Measurements from ENCODE around the gene BST1. TPM values are rescaled to one million over a fixed set of nuclear protein-coding genes. Genes with fewer than 3 reads are reported as not detected.

Gene BST1
- total and polyA plus RNA-seq, 12 donors, result 1.3 to 5.7 (median 3.0) TPM

DNA sequence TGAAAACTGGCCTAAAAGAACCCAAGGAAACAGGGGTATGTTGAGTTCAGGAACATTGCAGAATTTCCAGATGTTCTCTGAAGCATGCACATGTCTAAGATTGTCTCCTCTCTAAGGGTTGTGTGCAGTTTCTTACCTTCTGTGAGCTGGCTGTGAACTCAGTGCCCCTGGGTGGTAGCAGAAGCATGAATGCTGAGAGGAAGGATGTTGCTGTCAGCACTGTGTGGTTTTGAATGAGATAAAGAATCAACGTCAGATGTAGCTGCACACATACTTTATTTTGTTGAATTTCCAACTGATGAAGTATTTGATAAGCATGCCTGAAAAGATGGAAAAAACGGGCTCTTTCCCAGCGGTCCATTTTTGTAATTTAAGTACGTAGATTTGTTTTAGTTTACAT is 51.5 kb downstream of the BST1 start:
- 46 to 49% methylated on average over 4 of the region's 4 CpGs for WGBS, 2 donors
- peak in 1 of 2 donors; percentile 15 for DNase-seq
- peak; percentile 49 to 90 (median 68) for ATAC-seq

DNA sequence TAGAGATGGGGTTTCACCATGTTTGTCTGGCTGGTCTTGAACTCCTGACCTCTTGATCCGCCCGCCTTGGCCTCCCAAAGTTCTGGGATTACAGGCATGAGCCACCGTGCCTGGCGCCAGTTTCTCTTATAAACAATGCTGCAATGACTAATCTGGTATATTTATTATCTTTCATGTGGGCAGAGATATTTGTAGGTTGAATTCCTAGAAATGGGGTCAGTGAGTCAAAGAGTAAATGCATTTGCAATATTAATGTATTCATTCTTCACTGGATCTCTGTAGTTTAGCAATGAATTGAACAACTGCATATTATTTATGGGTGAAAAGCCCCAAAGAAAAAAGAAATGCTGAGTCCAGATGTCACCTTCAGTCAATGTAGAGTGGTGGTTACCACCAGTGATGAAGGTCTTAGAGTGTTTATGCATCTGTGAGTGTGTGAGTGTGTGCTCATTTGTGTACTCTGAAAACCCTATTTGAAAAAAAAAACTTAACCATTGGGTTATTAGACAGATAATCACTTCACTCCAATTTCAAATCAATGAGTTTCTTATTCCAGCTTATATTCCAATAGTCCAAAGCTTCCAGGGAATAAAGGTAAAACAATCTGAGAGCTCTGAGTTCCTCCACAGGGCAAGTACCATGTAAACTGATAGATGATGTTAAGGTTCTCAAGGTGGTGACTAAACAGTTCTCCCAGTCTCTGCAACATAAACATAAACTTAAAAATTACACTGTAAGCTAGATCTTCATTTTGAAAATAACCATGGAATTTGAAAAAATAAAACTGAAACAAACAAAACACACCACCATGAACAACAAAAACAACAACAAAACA is 52.7 kb downstream of the BST1 start:
- Histone ChIP-seq H3K36me3 (no peaks in the 10 kb centered on the region), H3K9me3 (peaks cover 0 to 6% (median 0%) of the 10 kb centered on the region in 11 donors), H3K4me1 (peaks cover 0 to 36% (median 13%) of the 10 kb centered on the region in 9 donors), H3K27ac (peak overlapping the region in 7 of 10 donors; percentile 40 to 73 (median 62)), H3K4me3 (no peak overlapping the region), H3K27me3 (no peaks in the 10 kb centered on the region)
- ATAC-seq (no peak), DNase-seq (no peak)
- intact Hi-C loops (cut with DNase I), result no loop called here
- TF ChIP-seq, protein P1, sequence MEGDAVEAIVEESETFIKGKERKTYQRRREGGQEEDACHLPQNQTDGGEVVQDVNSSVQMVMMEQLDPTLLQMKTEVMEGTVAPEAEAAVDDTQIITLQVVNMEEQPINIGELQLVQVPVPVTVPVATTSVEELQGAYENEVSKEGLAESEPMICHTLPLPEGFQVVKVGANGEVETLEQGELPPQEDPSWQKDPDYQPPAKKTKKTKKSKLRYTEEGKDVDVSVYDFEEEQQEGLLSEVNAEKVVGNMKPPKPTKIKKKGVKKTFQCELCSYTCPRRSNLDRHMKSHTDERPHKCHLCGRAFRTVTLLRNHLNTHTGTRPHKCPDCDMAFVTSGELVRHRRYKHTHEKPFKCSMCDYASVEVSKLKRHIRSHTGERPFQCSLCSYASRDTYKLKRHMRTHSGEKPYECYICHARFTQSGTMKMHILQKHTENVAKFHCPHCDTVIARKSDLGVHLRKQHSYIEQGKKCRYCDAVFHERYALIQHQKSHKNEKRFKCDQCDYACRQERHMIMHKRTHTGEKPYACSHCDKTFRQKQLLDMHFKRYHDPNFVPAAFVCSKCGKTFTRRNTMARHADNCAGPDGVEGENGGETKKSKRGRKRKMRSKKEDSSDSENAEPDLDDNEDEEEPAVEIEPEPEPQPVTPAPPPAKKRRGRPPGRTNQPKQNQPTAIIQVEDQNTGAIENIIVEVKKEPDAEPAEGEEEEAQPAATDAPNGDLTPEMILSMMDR (IDR thresholded peaks at IDR 0.05), result no peak
- 84 to 87% methylated on average over 4 of the region's 4 CpGs for WGBS, 2 donors

More for the DNA sequence above, 51.5 kb downstream of the BST1 start:
- intact Hi-C loops (cut with DNase I), result no loop called here
- Histone ChIP-seq H3K27me3 (no peaks in the 10 kb centered on the region), H3K27ac (peak overlapping the region in 9 of 10 donors; percentile 25 to 73 (median 62)), H3K9me3 (peaks cover 0 to 6% (median 0%) of the 10 kb centered on the region in 11 donors), H3K4me1 (peaks cover 0 to 36% (median 13%) of the 10 kb centered on the region in 9 donors), H3K36me3 (no peaks in the 10 kb centered on the region), H3K4me3 (no peak overlapping the region)
- TF ChIP-seq, protein P1 (IDR thresholded peaks at IDR 0.05), result no peak

DNA sequence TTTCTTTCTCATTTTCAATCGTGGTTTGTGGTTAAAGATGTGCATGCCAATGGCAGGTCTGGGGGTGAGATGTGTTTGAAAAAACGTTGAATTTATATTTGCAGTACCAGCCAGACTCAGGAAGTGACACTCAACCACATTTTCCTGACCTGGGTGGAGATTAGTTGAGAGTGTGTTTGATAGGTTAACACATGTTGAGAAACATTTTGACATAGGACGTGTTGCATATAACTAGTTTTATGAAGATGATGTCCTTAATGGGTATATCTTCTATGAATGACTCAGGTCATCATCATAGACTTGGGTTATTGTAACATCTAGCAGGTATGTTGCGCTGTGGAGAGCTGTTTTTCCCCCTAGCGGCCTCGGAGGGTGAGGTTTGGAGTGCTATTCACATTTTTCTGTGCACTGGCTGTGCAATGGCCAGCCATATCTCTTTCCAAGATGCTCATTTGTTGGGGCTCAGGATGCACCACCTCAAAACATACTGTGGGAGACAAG is 53.5 kb downstream of the BST1 start:
- no peak for DNase-seq
- intact Hi-C loops (cut with DNase I), result no loop called here
- H3K4me3 ChIP-seq, result no peak overlapping the region
- TF ChIP-seq, protein P1 (IDR thresholded peaks at IDR 0.05), result peak in 1 of 9 donors; percentile 24
- peak overlapping the region in 1 of 10 donors; percentile 38 for H3K27ac ChIP-seq
- H3K27me3 ChIP-seq, result no peaks in the 10 kb centered on the region
- WGBS, 2 donors, result 74 to 79% methylated on average over 6 of the region's 6 CpGs
- H3K4me1 ChIP-seq, result peaks cover 0 to 36% (median 13%) of the 10 kb centered on the region in 9 donors
- no peak for ATAC-seq
- peaks cover 0 to 6% (median 0%) of the 10 kb centered on the region in 11 donors for H3K9me3 ChIP-seq
- no peaks in the 10 kb centered on the region for H3K36me3 ChIP-seq

DNA sequence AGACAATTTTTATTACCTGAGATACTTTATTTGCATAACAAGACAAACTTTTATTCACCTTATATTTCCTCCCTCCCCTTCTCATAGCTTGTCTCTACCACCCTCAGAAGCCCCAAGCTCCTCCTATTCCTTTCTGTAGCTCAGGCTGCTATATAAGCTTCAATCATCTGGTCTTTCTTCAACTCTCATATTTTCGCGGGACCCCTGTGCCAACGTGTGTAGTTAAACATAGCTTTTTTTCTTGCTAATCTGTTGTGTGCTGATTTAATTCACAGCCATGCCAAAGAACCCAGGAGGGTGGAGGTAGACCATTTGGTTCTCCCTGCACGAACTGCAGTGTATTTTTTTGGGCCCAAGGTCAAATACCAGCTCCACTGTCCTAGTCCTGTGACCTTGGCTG is 54.2 kb downstream of the BST1 start:
- ATAC-seq (no peak), DNase-seq (no peak)
- H3K9me3 ChIP-seq, result peaks cover 0 to 6% (median 0%) of the 10 kb centered on the region in 11 donors
- TF ChIP-seq, protein P1 (IDR thresholded peaks at IDR 0.05), result no peak
- no peaks in the 10 kb centered on the region for H3K36me3 ChIP-seq
- peak overlapping the region in 1 of 10 donors; percentile 38 for H3K27ac ChIP-seq
- intact Hi-C loops (cut with DNase I), result no loop called here
- H3K4me3 ChIP-seq, result no peak overlapping the region
- 64 to 70% methylated on average over 4 of the region's 4 CpGs for WGBS, 2 donors
- H3K4me1 ChIP-seq, result peaks cover 0 to 36% (median 13%) of the 10 kb centered on the region in 9 donors
- H3K27me3 ChIP-seq, result no peaks in the 10 kb centered on the region
